Heart right ventricle (tissue), 16 donors: ENCODE results near the gene RADIL. TPM values are rescaled to one million over a fixed set of nuclear protein-coding genes. Genes with fewer than 3 reads are reported as not detected.

Experiments
- ATAC-seq, 8 donors: fragments of 200-7000 bp; cut with Tn5 transposase; one replicate each; pipeline ENCODE4 v1.9.1; 2020; ENCODE audit warnings: mild to moderate bottlenecking in 8 of 8, moderate library complexity in 8 of 8, moderate number of reproducible peaks in 1 of 8
- DNase-seq, 2 donors: peaks; one replicate each; pipeline ENCODE4 v3.0.0-alpha.2; 2020
- H3K27ac ChIP-seq, 10 donors: fragments of 200-600 bp; sonication (generic) in 2 of 10; one replicate each; pipeline versions ENCODE4 v1.5.0 to v1.8.0; 2020 to 2022; ENCODE audit warnings: mild to moderate bottlenecking in 3 of 10
- H3K27me3 ChIP-seq, 7 donors: fragments of 200-600 bp; one replicate each; pipeline ENCODE4 v1.8.0; 2021 to 2022; ENCODE audit warnings: mild to moderate bottlenecking in 2 of 7
- H3K36me3 ChIP-seq, 9 donors: fragments of 200-600 bp; sonication (generic) in 1 of 9; one replicate each; pipeline versions ENCODE4 v1.5.0 to v1.8.0; 2020 to 2022; ENCODE audit warnings: mild to moderate bottlenecking in 2 of 9
- H3K4me1 ChIP-seq, 9 donors: fragments of 200-600 bp; sonication (generic) in 1 of 9; one replicate each; pipeline versions ENCODE4 v1.5.0 to v1.8.0; 2020 to 2022; ENCODE audit warnings: mild to moderate bottlenecking in 4 of 9
- H3K4me3 ChIP-seq, 10 donors: fragments of 200-600 bp; sonication (generic) in 2 of 10; one replicate each; pipeline versions ENCODE4 v1.5.0 to v1.8.0; 2020 to 2022; ENCODE audit warnings: mild to moderate bottlenecking in 7 of 10, moderate library complexity in 2 of 10
- H3K9me3 ChIP-seq, 11 donors: fragments of 200-600 bp in 10 of 11; sonication (generic) in 2 of 11; one replicate each; pipeline versions ENCODE4 v1.5.0 to v1.8.0; 2013 to 2022; ENCODE audit warnings: mild to moderate bottlenecking in 2 of 11, control low read depth in 1 of 11, moderate library complexity in 1 of 11
- WGBS, 2 donors: extraction: QIAGEN DNeasy Blood & Tissue Kit; methylation state at CpG; one replicate each; pipeline ENCODE4 v1.1.7; 2013; ENCODE audit warnings: inconsistent platforms in 1 of 2; 5-methylcytosine and 5-hydroxymethylcytosine counted together
- intact Hi-C, 10 donors: fragments of 100-400 bp; cut with DNase I; formaldehyde crosslinking; loops; one replicate each; pipeline versions ENCODE4 v1.11.1 to v1.14.2; 2022
- polyA plus RNA-seq, 2 donors: library from polyadenylated mRNA; stranded (reverse); fragments of 200-250 nt; gene quantifications; one replicate each; pipeline ENCODE4 v1.2.3, GENCODE V29; 2013
- total RNA-seq, 10 donors: library from RNA; stranded (reverse); fragmentation: NEBNext Ultra II Directional in 3 of 10; extraction: Animal tissue kit (Norgen Biotek cat#: 25700) in 3 of 10; gene quantifications; one replicate each; pipeline versions ENCODE4 v1.2.1 to v1.2.4, GENCODE V29; 2021 to 2023
- TF ChIP-seq, protein P1 (sequence below), 9 donors: fragments of 200-600 bp; sonication (generic) in 2 of 9; IDR thresholded peaks; one replicate each; pipeline versions ENCODE4 v1.5.0 to v1.8.0; 2021 to 2022; ENCODE audit warnings: antibody characterized with exemption in 9 of 9, mild to moderate bottlenecking in 5 of 9, moderate library complexity in 1 of 9
- donor health status: Arrhythmogenic right ventricular cardiomyopathy.
- donor health status: ischemic (EF 13 %, LVEDD 7.1; RV severe dilation, severe dysfunction).
- donor health status: healthy with polysubstance abuse.
- donor health status: DM: no; HTN: yes; CAD: no.
- donor health status: DM: no; HTN: no; CAD: no.
- donor health status: ischemic (EF 25% LVEDD 6.9; RV normal size, moderate dysfunction).
- donor health status: ischemic (EF 25% LVEDD 5.7; RV mildly dilated, moderate dysfunction).
- donor health status: healthy.
- donor health status: DM: yes; HTN: yes; CAD: no.
- donor health status: Ischemic cardiomyopathy.
- donor health status: ischemic (EF 35%, LVEDD 5.7; RV mildly dilated, moderate dysfunction).
- donor health status: nonischemic (EF 11% LVEDD 7.7; RV severe dilation, severe dysfunction).
- donor health status: DM: yes; HTN: yes; CAD: no.
- donor health status: PGD.
- donor health status: ischemic (EF 29% LVEDD 5.4; RV normal size, mild dysfunction).
- donor health status: nonischemic (EF 23%, LVEDD 6.1; RV moderate dilation, normal function).

Gene RADIL
- total and polyA plus RNA-seq, 12 donors = 1.2 to 6.6 (median 3.8) TPM

DNA sequence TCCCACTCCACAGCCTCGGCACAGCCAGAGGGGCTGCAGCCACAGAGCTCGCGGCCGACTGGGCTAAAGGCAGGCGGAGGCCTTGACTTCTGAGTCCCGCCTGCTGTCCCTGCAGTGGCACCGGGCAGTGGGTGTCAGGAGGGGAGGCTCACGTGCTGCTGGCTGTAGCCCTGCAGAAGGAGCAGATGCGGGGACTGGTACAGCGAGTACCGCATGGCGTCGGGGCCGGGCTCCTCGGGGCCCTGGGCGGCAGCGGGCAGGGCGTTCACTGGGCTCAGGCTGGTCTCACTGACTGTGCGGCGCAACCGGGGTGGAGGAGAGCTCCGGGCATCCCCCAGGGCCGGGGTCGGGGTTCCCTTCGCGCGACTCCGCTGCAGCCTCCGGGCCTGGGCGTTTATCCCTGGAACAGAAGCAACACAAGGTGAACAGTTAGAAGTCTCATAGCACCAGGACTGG is 47.3 kb downstream of the RADIL start:
- intact Hi-C loops = no loop called here
- Histone ChIP-seq H3K4me1 (peaks cover 0 to 20% (median 10%) of the 10 kb centered on the region in 9 donors), H3K9me3 (no peaks in the 10 kb centered on the region), H3K36me3 (peaks cover 0 to 24% (median 0%) of the 10 kb centered on the region in 9 donors), H3K4me3 (no peak overlapping the region), H3K27ac (no peak overlapping the region), H3K27me3 (no peaks in the 10 kb centered on the region)
- TF ChIP-seq, protein P1, sequence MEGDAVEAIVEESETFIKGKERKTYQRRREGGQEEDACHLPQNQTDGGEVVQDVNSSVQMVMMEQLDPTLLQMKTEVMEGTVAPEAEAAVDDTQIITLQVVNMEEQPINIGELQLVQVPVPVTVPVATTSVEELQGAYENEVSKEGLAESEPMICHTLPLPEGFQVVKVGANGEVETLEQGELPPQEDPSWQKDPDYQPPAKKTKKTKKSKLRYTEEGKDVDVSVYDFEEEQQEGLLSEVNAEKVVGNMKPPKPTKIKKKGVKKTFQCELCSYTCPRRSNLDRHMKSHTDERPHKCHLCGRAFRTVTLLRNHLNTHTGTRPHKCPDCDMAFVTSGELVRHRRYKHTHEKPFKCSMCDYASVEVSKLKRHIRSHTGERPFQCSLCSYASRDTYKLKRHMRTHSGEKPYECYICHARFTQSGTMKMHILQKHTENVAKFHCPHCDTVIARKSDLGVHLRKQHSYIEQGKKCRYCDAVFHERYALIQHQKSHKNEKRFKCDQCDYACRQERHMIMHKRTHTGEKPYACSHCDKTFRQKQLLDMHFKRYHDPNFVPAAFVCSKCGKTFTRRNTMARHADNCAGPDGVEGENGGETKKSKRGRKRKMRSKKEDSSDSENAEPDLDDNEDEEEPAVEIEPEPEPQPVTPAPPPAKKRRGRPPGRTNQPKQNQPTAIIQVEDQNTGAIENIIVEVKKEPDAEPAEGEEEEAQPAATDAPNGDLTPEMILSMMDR (IDR thresholded peaks at IDR 0.05) = no peak
- ATAC-seq (peak in 1 of 8 donors; percentile 10), DNase-seq (no peak)
- WGBS, 2 donors = 94 to 96% methylated on average over 30 of the region's 30 CpGs

DNA sequence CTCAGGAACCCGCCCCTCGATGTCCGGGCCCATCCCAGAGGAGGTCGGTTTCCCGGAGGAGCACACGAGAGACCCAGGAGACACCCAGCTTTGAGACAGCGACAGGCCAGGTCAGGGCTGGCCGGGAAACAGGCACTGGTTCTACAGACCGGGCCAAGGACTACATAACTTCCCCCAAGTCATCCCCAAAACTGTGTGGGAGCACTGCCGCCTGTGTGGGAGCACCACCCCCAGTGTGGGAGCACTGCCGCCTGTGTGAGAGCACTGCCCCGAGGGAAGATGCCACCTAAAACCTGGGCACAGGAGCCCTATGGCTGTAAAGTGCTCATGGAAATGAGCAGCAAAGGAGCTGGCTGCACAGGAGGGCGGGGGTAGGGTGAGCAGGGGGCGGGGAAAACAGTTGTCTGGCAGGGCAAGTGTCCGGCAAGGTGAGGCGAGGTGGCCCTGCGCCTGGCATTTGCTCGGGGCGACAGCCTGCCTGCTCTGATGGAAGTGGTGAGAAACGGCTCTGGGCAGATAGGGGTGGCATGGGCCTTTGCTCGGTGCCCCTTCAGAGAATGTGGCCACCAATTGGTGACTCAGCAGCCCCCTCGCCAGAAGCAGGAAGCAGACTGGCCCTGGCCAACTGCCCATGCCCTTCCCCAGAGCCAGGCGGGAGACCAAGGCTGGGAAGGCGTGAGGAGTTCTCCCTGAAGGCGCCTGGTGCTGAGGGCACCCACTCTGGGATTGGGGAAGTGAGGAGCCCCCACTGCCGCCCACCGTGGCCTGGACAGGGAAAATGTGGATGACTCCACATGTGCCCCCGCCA is 47.9 kb downstream of the RADIL start:
- Histone ChIP-seq H3K27ac (no peak overlapping the region), H3K36me3 (peaks cover 0 to 24% (median 0%) of the 10 kb centered on the region in 9 donors), H3K4me1 (peaks cover 0 to 20% (median 10%) of the 10 kb centered on the region in 9 donors), H3K4me3 (no peak overlapping the region), H3K27me3 (no peaks in the 10 kb centered on the region), H3K9me3 (no peaks in the 10 kb centered on the region)
- no peak for ATAC-seq
- no peak for DNase-seq
- 92 to 93% methylated on average over 28 of the region's 28 CpGs for whole genome bisulfite sequencing, 2 donors
- intact Hi-C loops = no loop called here
- TF ChIP-seq, protein P1 (IDR thresholded peaks at IDR 0.05) = no peak

DNA sequence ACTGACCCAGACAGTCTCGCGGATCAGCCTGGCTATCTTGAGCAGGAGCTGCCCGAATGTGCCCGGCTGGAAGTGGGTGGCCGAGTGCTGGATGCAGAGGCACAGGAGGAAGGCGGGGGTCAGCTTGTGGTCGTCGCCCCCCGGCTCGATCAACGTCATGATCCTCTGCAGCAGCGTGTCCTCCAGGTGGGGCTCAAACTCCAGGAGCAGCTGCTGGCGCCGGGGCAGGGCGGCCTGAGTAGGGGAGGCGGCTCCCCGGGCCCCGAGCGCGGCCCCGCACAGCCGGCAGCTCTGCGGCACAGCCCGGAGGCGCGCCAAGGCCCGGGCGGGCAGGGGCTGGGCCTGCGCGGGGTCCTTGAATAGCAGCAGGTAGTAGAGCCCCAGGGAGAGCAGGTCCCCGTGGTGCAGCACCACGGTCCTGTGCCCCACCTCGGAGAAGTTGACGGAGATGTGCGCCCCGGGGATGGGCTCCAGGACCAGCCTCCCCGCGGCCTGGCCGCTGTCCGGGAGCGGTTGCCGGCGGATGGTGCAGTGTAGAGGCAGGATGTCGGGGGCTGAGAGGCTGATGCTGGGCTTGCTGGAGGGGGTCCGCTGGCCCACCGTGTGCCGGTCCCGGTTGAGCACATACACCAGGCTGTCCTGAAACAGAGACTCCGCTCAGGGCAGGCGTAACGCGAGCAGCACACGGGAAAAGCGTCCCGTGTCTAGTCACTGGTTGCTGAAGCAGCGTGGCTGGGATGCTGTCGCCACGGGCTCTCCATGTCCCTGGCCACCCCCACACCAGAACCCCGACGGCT is 48.7 kb downstream of the RADIL start:
- Histone ChIP-seq H3K36me3 (peaks cover 0 to 24% (median 0%) of the 10 kb centered on the region in 9 donors), H3K4me3 (no peak overlapping the region), H3K27me3 (no peaks in the 10 kb centered on the region), H3K27ac (no peak overlapping the region), H3K4me1 (peaks cover 0 to 20% (median 10%) of the 10 kb centered on the region in 9 donors), H3K9me3 (no peaks in the 10 kb centered on the region)
- intact Hi-C loops = loop anchor here in 1 of 10 donors (5.0 kb wide), 1 partner anchor 48 kb away; the partner anchor contains the start of gene RADIL
- ATAC-seq = no peak
- 96% methylated on average over 60 of the region's 60 CpGs for WGBS, 2 donors
- TF ChIP-seq, protein P1 (IDR thresholded peaks at IDR 0.05) = no peak
- no peak for DNase-seq
